CD4-positive, alpha-beta T cell treated with Interleukin-17A for 1 hour (primary cell): ENCODE results near the gene UNK.
A peak's percentile ranks its signal among the peaks of the same experiment; 100 is the strongest.
"Not testable (repeated sequence)": the region's sequence is repeated elsewhere in the genome, so short reads cannot be mapped to it uniquely, and the experiment has no call there.

Experiments
- DNase-seq: peaks from one replicate; pipeline ENCODE4 v3.0.0-alpha.2; 2020

Gene UNK

GRCh38 chr17:75754378-75755204 lies 30.0 kb upstream of the UNK start:
- no peak for DNase-seq

GRCh38 chr17:75755205-75755901 lies 29.3 kb upstream of the UNK start:
- DNase-seq = no peak

GRCh38 chr17:75755990-75756389 lies 28.6 kb upstream of the UNK start:
- no peak for DNase-seq

GRCh38 chr17:75756451-75757085 lies 28.0 kb upstream of the UNK start:
- no peak for DNase-seq

GRCh38 chr17:75757086-75757681 lies 27.4 kb upstream of the UNK start:
- DNase-seq = no peak

GRCh38 chr17:75758131-75758905 lies 26.3 kb upstream of the UNK start:
- no peak for DNase-seq

GRCh38 chr17:75759457-75759856 lies 25.1 kb upstream of the UNK start:
- DNase-seq = no peak

- not testable (repeated sequence) for DNase-seq
These were observed 24.5 kb upstream of the UNK start for GRCh38 chr17:75759978-75760640.

GRCh38 chr17:75762513-75763268 lies 21.9 kb upstream of the UNK start:
- no peak for DNase-seq

GRCh38 chr17:75763269-75763607 lies 21.4 kb upstream of the UNK start:
- no peak for DNase-seq

GRCh38 chr17:75763613-75764416 lies 20.8 kb upstream of the UNK start:
- no peak for DNase-seq

GRCh38 chr17:75764417-75764710 lies 20.2 kb upstream of the UNK start:
- DNase-seq = no peak

GRCh38 chr17:75764711-75765421 lies 19.7 kb upstream of the UNK start, which contains the start of gene GALK1:
GALK1 (minus strand) TSS chr17:75765192; CDS start chr17:75765136, 56 bp downstream.
- peak; percentile 74 for DNase-seq

- DNase-seq = no peak
These were observed 18.6 kb upstream of the UNK start for GRCh38 chr17:75765981-75766380.

- DNase-seq = no peak
These were observed 16.7 kb upstream of the UNK start for GRCh38 chr17:75767881-75768280.

- DNase-seq = no peak
These were observed 15.1 kb upstream of the UNK start for GRCh38 chr17:75769536-75769935.

GRCh38 chr17:75771334-75772281 lies 13.0 kb upstream of the UNK start:
- no peak for DNase-seq

GRCh38 chr17:75773121-75773807 lies 11.3 kb upstream of the UNK start:
- DNase-seq = no peak
